Thyroid gland (tissue), 4 donors: ENCODE measurements around the gene C10orf120.

ENCODE experiments used
- CTCF ChIP-seq, 6 experiments: fragments of 200-600 bp in 3 of 6; fragments of 450-650 bp in 3 of 6; sonication (generic) in 3 of 6; IDR thresholded peaks; one replicate each; pipeline ENCODE4 v1.5.1; 2016 to 2019; ENCODE audit warnings: antibody characterized with exemption in 6 of 6, mild to moderate bottlenecking in 2 of 6, inconsistent platforms in 1 of 6, moderate library complexity in 1 of 6
- POLR2A ChIP-seq, 2 donors: fragments of 450-650 bp; IDR thresholded peaks; one replicate each; pipeline ENCODE4 v1.6.1; 2017; ENCODE audit warnings: antibody characterized with exemption in 2 of 2, mild to moderate bottlenecking in 2 of 2, moderate library complexity in 1 of 2

GRCh38 chr10:122748496-122748895 is 48.9 kb upstream of the C10orf120 start:
- TF ChIP-seq CTCF (IDR thresholded peaks at IDR 0.05) (no peak), POLR2A (IDR thresholded peaks at IDR 0.05) (no peak)
